ENCODE measurements around the gene GLT6D1.

GLT6D1 gene

DNA sequence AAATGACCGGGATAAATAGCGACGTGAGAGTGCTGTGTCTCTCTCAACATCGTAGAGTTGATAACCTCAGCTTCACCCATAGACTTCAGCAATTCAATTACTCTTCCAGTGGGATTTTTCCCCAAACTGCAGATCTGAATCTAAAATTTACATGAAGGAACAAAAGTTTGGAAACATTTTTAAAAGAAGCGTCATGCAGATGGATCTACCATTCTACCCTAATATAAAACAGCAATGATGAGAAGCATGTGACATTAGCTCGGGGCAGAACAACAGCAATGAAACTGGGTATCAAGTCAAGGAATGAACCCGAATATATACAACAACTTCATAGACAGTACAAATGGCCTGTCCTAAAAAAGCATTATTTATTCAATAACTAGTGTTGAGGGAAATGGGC is 18.8 kb downstream of the GLT6D1 start:
- DNase-seq, result no peak

DNA sequence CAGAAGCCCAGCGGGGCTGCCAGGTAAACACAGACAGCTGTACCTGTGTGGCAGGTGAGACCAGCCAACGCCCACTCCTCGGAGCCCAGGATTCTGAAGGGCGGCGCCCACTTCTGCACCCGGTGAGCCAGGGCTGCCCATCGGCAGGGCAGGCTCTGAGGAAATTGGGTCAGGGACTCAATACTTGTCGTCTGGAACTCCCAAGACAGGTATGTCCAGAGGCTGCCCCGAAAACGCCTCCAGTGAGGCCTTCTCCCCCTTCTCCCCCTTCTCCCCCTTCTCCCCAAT is 19.8 kb downstream of the GLT6D1 start:
- peak; percentile 32 for DNase-seq

DNA sequence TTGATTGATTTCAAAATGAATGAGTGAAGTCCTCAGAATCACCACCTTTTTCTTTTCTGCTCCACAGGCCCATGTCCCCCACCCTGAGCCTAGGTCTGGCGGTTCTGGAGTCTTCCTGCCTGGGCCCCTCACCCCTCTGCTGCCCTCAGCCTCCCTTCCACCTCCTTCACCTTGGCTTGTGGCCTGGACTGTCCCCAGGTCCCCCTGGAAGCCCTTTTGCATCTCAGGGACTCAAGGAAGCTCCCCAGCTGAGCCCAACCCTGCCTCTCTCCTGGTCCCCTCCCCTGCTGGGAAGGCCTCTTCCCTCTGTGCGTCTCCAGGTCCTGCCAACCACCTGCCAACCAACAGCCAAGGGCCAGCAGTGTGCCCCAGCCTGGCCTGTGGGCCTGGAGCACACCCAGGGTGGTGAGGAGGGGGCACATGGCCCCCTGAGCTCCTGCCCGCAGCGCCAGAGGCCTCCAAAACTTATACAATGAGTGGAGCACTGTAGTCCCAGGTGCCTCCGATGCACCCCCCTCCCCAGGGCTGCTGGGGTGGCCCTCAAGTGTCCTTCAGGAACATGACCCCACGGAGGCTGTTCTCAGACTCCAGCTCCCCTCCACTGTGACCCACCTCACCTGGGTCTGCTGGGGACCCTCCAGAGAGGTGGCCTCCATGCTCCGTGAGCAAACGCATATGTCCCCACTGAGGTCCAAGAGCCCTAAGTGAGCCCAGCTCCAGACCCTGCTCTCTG is 20.3 kb downstream of the GLT6D1 start:
- DNase-seq, result no peak

DNA sequence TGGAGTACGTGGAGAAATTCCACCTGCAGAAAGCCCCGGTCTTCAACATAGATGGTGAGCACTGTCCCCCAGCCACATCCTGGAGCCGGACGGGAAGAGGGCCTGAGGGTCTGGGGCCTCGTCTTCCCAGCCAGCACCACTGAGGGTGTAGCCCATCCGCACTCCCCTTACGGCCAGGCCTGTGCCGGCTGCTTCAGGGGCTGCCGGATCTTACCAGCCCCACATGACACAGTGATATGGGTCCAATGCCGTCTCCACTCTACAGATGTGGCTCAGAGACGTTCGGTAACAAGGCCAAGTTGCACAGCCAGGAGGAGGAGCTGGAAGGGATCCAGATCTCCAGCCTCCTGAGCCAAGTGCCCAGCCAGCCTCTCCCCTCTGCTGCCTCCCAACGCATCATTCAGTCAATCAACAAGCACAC is 21.3 kb downstream of the GLT6D1 start:
- no peak for DNase-seq

DNA sequence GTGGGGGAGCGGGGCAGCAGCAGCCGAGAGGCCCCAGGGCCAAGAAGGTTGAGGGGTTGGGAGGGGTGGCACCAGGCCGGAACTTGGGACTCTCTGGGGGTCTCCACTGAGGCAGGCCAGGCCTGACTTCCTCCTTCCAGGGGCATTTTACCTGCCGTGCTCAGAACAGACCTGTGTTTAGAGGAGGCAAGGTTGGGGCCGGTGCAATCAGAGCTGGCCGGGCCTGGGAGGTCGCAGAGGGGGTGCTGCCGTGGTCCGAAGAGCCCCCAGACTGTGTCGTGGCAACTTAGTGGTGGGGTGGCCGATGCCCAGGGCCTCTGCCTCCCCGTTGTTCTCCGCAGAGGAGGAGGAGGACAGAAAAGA is 21.8 kb downstream of the GLT6D1 start:
- no peak for DNase-seq

DNA sequence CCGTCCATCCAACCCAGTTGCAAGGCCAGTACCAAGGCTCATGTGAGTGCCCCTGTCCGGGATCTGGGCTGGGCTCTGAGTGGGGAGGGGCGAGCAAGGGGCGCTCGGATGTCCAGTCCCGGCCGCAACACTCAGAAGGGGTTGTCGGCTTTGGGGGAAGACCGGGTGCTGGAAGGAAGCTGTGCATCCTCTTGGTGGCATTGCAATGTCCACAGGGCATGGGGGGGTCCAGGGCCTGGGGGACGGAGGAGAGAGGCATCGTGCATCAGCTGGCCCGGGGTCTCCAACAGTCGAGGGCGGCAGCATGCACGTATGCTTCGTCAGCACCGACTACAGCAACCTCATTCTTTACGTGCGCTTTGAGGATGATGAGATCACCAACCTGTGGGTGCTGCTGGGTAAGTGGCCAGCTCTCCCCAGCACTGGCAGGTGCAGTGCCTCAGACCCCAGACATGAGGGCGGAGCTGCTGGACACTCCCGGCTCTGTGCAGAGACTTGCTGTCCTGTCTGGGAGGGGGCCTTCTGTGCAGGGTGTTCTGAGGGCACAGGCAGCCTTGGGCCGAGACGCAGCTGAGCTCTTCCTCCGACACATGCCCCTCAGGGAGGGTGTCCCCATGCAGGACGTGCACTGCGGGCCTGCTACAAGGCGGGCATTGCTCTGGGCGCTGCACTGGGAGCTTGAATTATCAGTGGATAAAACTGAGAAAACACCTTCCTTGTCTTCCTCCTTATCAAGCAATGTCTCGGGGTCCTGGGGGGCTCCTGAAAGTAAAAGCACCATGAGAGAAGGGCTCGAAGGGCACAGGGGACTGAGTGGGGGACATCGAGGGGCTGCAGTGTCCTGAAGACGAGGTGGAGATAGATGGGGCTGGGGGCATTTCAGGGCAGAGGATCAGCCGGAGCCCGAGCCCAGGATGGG is 22.5 kb downstream of the GLT6D1 start:
- no peak for DNase-seq

DNA sequence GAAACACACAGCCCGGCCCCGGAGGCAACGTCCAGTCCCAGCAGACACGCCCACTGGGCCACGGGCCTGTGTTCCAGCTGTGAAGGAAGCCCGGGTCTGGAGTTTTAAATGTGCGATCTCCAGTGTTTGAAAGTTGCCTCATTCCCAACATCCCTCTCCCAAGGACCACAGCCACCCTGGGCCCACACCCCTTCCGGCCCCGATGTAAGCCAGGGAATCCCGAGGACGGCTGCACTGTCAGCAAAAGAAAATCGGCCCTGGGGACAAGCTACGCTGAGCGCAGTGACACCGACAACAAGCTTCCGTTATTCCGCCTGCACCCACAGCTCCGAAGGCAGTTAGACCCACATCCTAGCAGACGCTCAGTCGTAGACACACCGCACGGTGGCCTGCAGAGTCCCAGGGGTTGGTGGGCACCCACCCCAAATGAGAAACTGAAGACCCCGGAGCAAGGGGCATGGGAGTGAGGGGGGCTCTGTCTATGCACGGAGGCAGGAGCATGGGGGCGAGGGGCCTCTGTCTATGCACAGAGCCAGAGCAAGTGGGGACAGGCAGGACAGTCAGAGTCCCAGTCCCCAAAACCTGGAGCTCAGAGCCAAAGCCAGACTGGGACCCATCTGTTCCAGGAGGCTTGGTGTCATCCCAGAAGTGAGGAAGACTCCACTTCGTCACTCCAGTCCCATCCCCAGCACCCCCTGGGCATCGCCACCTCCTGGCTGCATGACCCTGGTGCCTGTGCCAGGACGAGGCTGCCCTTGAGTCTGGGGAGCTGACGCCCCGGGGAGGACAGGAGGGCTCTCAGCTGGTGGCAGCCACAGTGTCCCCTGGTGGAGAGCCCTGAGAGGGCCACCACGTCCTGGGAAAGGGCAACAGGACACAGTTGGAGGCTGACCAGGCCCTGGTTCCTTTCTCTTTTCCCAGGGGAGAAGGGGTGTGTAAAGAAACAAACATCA is 23.4 kb downstream of the GLT6D1 start:
- DNase-seq, result no peak

DNA sequence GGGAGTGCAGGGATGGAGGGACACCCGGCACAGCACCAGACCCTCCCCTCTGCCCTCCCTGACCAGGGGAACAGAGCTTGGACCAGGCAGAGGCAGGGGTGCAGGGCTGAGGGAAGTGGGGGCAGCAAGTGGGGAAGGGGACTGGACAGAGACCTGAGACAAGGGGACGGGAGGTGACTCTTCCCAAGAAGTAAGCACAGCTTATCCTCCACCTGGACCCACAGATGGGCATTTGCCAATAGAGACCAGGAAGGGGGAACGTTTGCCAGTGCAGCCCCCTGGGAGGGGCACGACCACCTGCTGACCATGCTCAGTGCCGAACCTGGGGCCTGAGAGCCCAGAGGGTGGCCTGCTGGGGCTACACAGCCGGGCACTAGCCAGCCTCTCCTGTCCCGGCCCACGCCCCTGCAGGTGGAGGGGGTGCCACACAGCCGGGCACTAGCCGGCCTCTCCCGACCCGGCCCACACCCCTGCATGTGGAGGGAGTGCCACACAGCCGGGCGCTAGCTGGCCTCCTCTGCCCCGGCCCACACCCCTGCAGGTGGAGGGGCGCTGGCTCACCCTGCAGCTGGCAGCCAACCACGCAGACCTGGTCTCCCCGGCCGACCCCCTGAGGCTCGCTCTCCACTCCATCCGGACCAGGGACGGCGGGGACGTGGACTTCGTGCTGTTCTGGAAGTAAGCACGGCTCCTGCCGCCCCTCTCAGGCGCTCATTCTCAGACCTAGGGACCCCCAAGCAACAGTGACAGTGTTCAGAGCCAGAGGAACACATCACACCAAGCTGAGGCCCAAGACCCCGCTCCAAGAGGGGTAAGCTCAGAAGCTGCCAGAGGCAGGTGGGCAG is 24.3 kb downstream of the GLT6D1 start:
- no peak for DNase-seq

DNA sequence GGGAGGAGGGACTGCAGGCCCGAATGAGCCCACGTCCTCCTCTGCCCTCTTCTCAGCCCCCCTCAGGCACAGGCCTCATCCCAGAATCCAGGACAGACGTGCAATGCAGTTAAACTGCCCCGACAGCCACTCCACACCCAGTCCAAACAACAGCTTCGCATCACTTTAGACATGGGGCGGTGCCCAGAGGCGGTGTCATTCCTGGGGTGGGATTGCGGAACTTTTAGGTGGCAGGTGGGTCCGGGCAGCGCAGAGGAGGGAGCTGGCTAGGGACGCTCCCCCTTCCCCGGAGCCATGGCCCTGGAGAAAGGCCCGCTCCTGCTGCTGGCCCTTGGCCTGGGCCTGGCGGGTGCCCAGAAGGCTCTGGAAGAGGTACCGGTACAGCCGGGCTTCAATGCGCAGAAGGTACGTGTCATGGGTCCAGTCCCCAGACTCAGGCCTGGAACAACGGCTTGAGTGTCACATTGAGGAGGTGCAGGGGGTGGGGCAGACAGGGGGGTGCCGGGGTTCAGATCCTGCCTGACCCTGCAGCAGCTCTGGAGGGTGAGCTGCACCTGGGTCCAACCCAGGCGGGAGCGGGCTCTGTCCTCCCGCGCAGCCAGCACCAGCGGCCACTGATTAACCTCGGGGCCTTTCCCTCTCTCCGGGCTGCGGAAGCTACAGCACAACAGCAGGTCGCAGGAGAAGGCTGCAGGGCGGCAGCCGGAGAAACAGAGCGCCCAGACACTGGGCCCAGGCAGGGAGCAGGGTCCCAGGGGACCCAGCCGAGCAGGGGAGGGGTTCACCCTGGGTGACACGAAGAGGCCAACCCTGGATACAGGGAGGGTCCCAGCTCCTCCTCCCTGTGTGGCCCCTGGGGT is 25.2 kb downstream of the GLT6D1 start:
- DNase-seq, result no peak

DNA sequence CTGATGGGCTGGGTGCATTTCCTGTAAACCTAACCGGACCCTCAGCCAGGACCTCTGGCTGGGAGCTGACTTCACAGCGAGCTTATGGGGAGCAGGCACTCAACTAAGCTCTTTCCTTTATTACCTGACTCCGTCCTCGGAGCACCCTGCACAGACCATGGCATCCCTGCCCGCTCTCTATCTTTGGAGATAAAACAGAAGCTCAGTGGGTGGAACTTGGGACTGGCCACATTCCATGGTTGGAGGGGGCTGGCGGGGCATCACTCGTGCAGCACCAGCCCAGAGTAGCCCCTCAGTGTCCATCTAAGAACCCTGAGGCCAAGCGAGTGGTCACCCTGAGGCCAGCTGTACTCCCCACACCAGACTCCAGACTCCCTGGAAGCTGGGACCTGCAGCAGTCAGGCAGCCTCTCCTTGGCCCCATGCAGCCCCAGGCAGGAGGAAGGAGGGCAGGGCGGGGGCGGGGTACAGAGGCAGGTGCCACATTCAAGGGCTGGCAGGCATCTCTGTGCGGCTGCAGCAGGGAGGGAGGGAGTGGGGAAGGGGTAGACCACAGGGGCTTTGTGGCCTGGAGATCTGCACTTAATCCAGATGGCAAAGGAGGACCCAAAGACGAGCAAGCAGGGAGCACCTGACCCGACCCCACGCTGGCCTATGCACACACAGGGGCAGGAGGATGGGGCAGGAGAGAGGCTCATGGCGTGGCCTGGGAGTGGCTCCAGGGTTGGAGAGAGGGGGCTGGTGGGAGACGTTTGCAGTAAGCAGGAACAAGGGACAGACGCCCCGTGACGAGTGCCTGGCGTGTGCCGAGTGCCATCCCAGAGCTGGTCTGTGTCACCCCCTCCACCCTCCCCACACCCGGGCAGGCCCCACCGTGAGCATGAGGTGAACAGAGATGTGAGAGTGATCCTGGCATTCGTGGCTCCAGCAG is 26.1 kb downstream of the GLT6D1 start:
- peak; percentile 31 for DNase-seq

DNA sequence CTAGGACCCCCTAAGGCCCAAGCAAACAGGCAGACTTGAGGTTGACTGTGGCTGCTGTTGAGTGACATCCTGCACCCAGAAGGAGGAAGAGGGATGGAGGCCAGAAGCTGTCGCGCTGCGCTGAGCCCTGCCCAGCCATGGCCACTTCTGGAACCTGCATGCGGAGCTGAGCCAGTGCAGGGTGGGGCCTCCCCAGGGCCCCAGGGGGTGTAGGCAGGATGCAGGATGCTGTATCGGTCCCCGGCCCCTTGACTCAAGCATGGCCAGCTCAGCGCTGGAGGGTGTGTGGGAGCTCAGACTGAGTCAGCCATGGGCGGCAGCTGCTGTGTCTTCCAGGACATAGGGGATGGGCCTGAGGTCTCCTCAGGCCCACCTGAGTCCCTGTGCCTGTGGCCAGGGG is 26.9 kb downstream of the GLT6D1 start:
- DNase-seq, result peak; percentile 87

DNA sequence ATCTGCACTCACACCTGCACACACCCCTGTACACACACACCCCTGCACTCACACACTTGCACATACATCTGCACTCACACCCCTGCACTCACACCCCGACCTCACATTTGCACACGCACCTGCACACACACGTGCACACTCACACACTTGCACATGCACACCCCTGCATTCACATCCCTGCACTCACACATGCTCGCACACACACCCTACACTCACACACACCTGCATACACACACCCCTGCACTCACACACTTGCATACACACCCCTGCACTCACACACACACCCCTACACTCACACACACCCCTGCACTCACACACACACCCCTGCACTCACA is 27.5 kb downstream of the GLT6D1 start:
- no peak for DNase-seq

DNA sequence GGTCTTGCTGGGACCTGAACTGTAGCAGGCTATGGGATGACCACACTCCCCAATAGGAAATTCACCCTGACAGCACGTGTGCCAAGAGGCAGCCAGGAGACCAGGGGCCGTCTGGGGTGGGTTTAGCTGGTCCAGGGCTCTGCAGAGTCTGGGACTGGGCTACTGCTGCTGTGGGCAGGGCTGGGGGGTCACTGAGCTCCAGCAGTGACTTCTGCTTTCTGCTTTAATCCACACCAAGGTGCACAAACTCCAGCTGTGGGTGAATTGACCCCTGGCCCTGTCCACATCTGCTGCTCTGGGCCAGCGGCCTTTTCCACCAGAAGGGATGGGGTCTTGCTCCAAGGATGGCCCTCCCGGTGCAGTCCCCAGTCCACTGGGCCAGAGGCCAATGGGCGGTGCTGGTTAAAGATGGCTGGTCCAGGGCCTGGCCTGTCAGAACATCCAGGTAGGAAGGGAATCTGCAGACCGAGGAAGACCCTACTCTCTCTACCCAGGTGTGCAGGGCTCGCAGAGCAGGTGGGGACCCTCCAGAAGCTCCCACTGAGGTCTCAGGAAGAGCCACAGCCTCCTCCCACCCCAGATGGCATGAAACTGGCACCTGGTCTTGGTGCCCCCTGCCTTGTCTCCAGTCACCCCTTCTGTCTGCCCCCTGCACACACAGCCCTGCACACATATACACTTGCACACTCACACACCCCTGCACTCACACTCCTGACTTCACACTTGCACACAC is 28.0 kb downstream of the GLT6D1 start:
- no peak for DNase-seq

DNA sequence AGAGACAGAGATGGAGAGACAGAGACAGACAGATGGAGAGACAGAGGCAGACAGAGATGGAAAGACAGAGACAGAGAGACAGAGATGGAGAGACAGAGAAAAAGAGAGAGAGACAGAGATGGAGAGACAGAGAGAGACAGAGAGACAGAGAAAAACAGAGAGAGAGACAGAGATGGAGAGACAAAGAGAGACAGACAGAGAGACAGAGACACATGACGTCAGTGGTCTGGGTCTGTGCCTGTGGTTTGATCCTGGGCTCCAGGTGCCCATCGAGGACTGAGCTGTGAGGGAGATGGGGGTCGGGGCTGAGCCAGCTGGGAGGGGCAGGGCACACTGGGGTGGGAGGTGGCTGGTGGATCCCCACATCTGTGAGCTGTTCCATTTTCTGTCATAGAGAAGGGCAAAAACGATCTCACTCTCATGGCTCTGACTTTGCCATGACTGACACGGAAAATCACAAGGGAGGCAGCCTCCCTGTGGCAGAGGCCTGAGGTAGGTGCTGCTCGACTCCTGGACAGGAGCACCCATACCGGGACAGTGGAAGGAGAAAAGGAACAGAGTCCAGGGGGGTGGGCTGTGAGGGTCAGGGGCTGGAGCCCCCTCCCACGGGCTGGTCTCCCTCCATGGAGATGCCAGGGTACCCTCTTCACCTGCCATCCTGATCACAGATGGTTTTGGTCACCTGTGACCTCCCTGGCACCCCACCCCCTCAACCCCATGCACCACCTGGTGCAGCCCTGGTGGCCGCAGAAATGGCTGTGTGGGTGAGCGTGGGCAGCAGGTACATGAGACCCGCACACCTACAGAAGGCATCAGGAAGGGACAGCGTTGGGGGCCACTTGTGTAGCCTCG is 28.8 kb downstream of the GLT6D1 start:
- DNase-seq, result no peak

DNA sequence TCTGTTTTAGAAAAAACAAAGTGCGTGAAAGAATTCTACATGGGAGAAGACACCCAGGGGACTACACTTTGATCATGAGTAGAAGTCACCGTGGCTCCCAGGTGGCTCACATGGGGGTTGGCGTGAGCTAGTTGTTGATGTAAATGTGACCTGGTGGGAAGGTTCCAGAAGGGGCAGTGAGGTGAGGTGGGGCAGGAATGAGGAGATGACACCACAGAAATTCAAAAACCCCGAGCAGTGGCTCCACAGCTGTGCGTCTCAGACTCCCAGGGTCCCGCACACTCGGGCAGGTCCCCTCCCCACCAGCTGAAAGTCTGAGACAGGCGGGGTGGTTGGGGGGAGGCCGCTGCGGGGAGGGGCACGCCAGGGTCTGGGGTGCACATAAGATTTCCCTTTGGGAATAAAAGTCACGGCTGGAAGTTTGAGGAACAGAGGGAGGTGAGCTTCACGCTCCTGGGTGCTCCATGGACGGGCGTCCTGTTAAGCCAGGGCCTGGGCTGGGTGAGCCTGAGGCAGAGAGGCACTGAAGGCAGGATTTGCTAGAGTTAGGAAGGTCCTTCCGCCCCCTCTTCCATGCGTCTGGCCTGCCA is 29.9 kb downstream of the GLT6D1 start:
- no peak for DNase-seq

DNA sequence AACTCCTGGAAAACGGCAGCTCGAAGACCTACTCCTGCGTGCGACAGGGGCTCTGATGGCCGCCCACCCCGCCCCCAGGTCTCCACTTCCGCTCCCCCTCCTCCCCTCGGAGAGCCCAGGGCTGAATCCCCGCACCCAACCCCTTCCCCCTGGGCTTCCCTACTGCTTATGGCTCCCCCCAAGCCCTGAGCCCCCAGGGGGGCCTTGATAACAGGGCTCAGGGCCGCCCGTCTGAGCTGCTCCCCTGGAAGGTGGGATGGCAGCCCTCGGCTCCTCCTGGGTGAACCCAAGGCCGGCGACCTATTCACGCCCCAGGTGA is 30.4 kb downstream of the GLT6D1 start:
- no peak for DNase-seq

DNA sequence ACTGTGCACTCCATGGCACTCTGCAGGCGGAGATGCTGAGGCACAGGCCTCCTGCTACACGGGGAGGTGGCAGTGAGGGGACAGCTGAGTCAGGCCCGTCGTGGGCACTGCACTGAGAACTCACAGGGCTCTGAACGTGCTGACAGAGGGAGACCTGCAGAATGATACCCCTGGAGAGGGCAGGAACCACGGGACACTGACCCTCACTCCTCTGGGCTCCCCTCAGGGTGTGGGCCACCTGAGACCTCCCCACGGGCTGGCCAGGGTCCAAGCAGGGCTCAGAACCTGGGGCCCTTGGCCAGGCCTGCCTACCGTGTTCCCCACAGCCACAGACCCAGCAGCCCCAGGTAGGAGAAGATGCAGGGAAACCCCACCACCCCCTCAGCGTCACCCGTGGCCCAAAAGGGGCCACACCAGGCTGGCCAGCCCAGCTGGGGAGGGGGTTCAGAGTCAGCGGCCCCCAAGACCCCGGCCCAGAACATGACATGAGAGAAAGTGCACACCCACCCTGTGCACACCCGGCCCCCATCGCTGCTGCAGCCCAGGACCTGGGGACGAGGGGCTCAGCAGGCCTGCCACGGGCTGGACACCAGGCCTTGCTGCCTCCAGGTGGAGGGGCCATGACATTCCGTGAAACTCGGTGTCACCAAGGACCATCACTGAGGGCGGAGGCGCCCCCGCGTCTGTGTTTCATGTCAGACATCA is 30.9 kb downstream of the GLT6D1 start:
- no peak for DNase-seq
